GM12878 (cell line): ENCODE data around the gene DDX39B. TPM values are rescaled to one million over a fixed set of nuclear protein-coding genes. Genes with fewer than 3 reads are reported as not detected.

Experiments
- ATAC-seq: fragments of 200-7000 bp; cut with Tn5 transposase; 3 replicates; pipeline ENCODE4 v1.9.1; 2020; ENCODE audit warnings: mild to moderate bottlenecking, moderate library complexity
- BruUV-seq: library from RNA; stranded (reverse); fragments of 400-500 nt; replicated peaks from 2 replicates; lab custom pipeline; 2021; lab: Mats Ljungman, UMichigan
- CTCF ChIA-PET: fragments of 300-600 bp; sonication (Branson Sonifier 250); formaldehyde crosslinking; extraction: SDS; loops from one replicate; lab custom pipeline; 2021; ENCODE audit warnings: inconsistent platforms; lab: Yijun Ruan, JAX
- POLR2A ChIA-PET: fragments of 350-600 bp; formaldehyde crosslinking; extraction: SDS; loops from one replicate; lab custom pipeline; 2021; ENCODE audit warnings: inconsistent platforms; lab: Charles Lee
- RAD21 ChIA-PET: fragments of 300-600 bp; sonication (Branson Sonifier 250); formaldehyde crosslinking; loops from one replicate; lab custom pipeline; 2023; ENCODE audit warnings: antibody characterized with exemption; ENCODE audit not compliant: unreplicated experiment; lab: Charles Lee
- SMC1A ChIA-PET: fragments of 300-600 bp; sonication (Branson Sonifier 250); formaldehyde crosslinking; loops from one replicate; lab custom pipeline; 2023; ENCODE audit not compliant: unreplicated experiment, uncharacterized antibody; lab: Charles Lee
- DNase-seq: peaks from one replicate; pipeline ENCODE4 v3.0.0-alpha.2; 2011; ENCODE audit warnings: low read depth, low spot score
- FAIRE-seq: peaks from 3 replicates; lab custom pipeline; 2011; peaks lifted over from hg19 to GRCh38; lab: Jason Lieb, UNC
- H2AFZ ChIP-seq: 2 replicates; pipeline ENCODE4 v1.6.0; 2011; ENCODE audit warnings: low read depth, low read length, control low read depth; ENCODE audit not compliant: control insufficient read depth
- H3K27ac ChIP-seq: 2 replicates; pipeline ENCODE4 v1.5.1; 2011; ENCODE audit warnings: control low read depth; ENCODE audit not compliant: control insufficient read depth, insufficient read depth
- H3K27me3 ChIP-seq, 2 experiments: replicated peaks in 1 of 2; 2 replicates each; pipeline versions ENCODE4 v1.6.0 to v1.6.1; 2011; ENCODE audit warnings: low read length in 1 of 2; ENCODE audit not compliant: control insufficient read depth in 2 of 2, insufficient read depth in 2 of 2
- H3K36me3 ChIP-seq, 2 experiments: 2 replicates each; pipeline ENCODE4 v1.5.1; 2011; ENCODE audit warnings: low read length in 1 of 2; ENCODE audit not compliant: control insufficient read depth in 2 of 2, insufficient read depth in 2 of 2
- H3K4me1 ChIP-seq: 2 replicates; pipeline ENCODE4 v1.6.1; 2011; ENCODE audit warnings: mild to moderate bottlenecking, low read length, moderate library complexity, mixed read lengths; ENCODE audit not compliant: control insufficient read depth, insufficient read depth
- H3K4me2 ChIP-seq: 2 replicates; pipeline ENCODE4 v1.6.0; 2011; ENCODE audit warnings: control low read depth; ENCODE audit not compliant: control insufficient read depth, insufficient read depth
- H3K4me3 ChIP-seq: fragments of 200-600 bp; sonication (generic); 2 replicates; pipeline ENCODE4 v1.5.1; 2016
- H3K79me2 ChIP-seq: 2 replicates; pipeline ENCODE4 v1.6.0; 2011; ENCODE audit warnings: low read length; ENCODE audit not compliant: control insufficient read depth, insufficient read depth
- H3K9ac ChIP-seq: 2 replicates; pipeline ENCODE4 v1.8.0; 2011; ENCODE audit warnings: low read length, control low read depth, mixed read lengths; ENCODE audit not compliant: control insufficient read depth, insufficient read depth
- H3K9me3 ChIP-seq: replicated peaks from 3 replicates; pipeline ENCODE4 v1.5.1; 2011; ENCODE audit warnings: mild to moderate bottlenecking, low read length; ENCODE audit not compliant: control insufficient read depth, insufficient read depth
- H4K20me1 ChIP-seq: 2 replicates; pipeline ENCODE4 v1.6.0; 2011; ENCODE audit not compliant: control insufficient read depth, insufficient read depth
- BMI1 ChIP-seq: fragments of 450-650 bp; IDR thresholded peaks from 2 replicates; pipeline ENCODE4 v1.6.1; 2016; ENCODE audit warnings: mild to moderate bottlenecking, moderate library complexity, borderline replicate concordance
- BRCA1 ChIP-seq: IDR thresholded peaks from 2 replicates; pipeline ENCODE4 v1.6.1; 2011; ENCODE audit warnings: low read depth, low read length, improper control_type of control experiment
- EED ChIP-seq: sonication (generic); IDR thresholded peaks from 2 replicates; pipeline ENCODE4 v1.6.1; 2016; ENCODE audit warnings: antibody characterized with exemption, low read depth
- GABPA ChIP-seq: IDR thresholded peaks from 2 replicates; pipeline ENCODE4 v1.6.1; 2014; ENCODE audit warnings: antibody characterized with exemption, low read depth, mild to moderate bottlenecking, inconsistent platforms
- JUNB ChIP-seq: IDR thresholded peaks from 2 replicates; pipeline ENCODE4 v1.6.1; 2016; ENCODE audit warnings: antibody characterized with exemption, mild to moderate bottlenecking
- NFYA ChIP-seq: IDR thresholded peaks from 2 replicates; pipeline ENCODE4 v1.6.1; 2011; ENCODE audit warnings: low read depth, mild to moderate bottlenecking, low read length, improper control_type of control experiment, borderline replicate concordance
- SPI1 ChIP-seq: IDR thresholded peaks from 2 replicates; pipeline ENCODE4 v1.6.1; 2011; ENCODE audit warnings: low read depth, mild to moderate bottlenecking, low read length, moderate library complexity, borderline replicate concordance; ENCODE audit not compliant: insufficient read depth
- STAT1 ChIP-seq: fragments of 450-650 bp; conservative IDR thresholded peaks from 2 replicates; pipeline ENCODE4 v1.6.1; 2014; ENCODE audit warnings: antibody characterized with exemption, mild to moderate bottlenecking
- ZBED1 ChIP-seq: IDR thresholded peaks from 2 replicates; pipeline ENCODE4 v1.6.1; 2016; ENCODE audit warnings: borderline replicate concordance
- WGBS: methylation state at CpG from one replicate; pipeline ENCODE4 v1.1.6; 2016; ENCODE audit warnings: low lambda C conversion rate; ENCODE audit not compliant: insufficient replicate concordance, insufficient coverage; ENCODE audit errors: missing lambda C conversion rate; 5-methylcytosine and 5-hydroxymethylcytosine counted together
- in situ Hi-C: fragments of 300-500 bp; cut with MboI; formaldehyde crosslinking; loops from 9 replicates; pipeline ENCODE4 v1.14.3; 2018; ENCODE audit warnings: mixed read lengths
- intact Hi-C: fragments of 100-400 bp; cut with micrococcal nuclease; formaldehyde crosslinking; loops from one replicate; pipeline ENCODE4 v1.14.2; 2022; ENCODE audit not compliant: unreplicated experiment
- polyA plus RNA-seq, 11 experiments: library from polyadenylated mRNA; depleted of rRNA in 4 of 11; unstranded in 6 of 11; stranded (reverse) in 5 of 11; fragments of >200 nt; fragmentation: Nextera tagmentation in 4 of 11; fragmentation: Illumina TruSeq in 1 of 11; extraction: Ambion mirVana in 4 of 11; extraction: Trizol in 1 of 11; gene quantifications; 1 replicate in 1 of 11; 2 replicates in 10 of 11; pipeline versions ENCODE4 v1.2.1 to v1.2.3, GENCODE V29; 2011 to 2016; ENCODE audit warnings: inconsistent platforms in 2 of 11, missing spikeins in 2 of 11, low read depth in 1 of 11
- total RNA-seq, 4 experiments: library from RNA; depleted of rRNA in 3 of 4; stranded (reverse); fragments of >200 nt in 3 of 4; fragmentation: Illumina TruSeq in 1 of 4; extraction: Trizol in 1 of 4; gene quantifications; 2 replicates each; pipeline versions ENCODE4 v1.2.1 to v1.2.3, GENCODE V29; 2013 to 2021
- TF ChIP-seq, protein P1 (sequence below): fragments of 450-650 bp; IDR thresholded peaks from 2 replicates; pipeline ENCODE4 v1.6.1; 2017; ENCODE audit warnings: mild to moderate bottlenecking, moderate library complexity
- TF ChIP-seq, protein P2 (sequence below): IDR thresholded peaks from 2 replicates; pipeline ENCODE4 v1.6.1; 2011; ENCODE audit warnings: low read depth, mild to moderate bottlenecking, low read length, moderate library complexity, borderline replicate concordance; ENCODE audit errors: extremely low read depth
- TF ChIP-seq, protein P3 (sequence below): IDR thresholded peaks from 2 replicates; pipeline ENCODE4 v1.6.1; 2011; ENCODE audit warnings: borderline replicate concordance, low read depth, mild to moderate bottlenecking, moderate library complexity, mixed read lengths, low read length; ENCODE audit not compliant: insufficient read depth; ENCODE audit errors: extremely low read length

The DDX39B gene
- total and polyA plus RNA-seq, 10 of the 15 experiments (the other 5 are each of a cell fraction or from before 2014, with no cell fraction given) = 271 to 661 (median 330) TPM

DNA sequence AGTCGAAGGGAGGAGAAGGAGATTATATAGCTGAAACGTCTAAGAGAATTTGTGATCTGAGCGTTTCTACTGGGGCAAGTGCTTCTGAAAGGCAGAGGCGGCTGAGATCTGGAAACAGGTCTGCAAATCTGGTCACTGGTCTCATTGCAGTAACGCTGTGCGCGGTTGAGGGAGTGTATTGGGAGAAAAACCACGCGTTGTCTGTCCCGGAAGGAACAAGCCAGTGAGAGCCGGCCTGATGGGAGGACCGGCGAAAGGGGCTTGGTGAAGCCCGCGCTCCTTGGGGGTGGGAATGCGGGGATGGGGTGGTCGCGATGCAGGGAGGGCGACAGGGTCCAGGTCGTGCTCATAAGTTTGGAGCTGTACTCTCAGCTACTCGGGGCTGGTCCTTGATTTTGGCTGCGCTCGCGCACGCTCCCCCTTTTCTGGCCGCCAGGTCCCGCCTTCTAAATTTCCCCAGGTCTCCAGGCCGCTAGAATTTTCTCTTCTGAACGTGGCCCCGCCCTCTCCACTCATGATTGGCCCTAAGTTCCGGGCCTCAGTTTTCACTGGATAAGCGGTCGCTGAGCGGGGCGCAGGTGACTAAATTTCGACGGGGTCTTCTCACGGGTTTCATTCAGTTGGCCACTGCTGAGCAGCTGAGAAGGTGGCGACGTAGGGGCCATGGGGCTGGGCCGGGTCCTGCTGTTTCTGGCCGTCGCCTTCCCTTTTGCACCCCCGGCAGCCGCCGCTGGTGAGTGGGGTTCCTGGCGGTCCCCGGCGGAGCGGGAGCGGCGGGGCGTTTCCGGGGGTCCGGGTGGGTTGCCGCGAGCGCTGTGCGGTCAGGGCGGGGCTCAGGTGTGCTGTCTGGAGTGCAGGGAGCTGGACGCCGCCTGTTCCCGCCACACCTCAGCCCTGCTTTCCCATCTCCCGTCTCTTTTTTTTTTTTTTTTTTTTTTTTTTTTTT lies 44.0 kb downstream of the DDX39B start, which contains the start of gene MICB:
Gene MICB, plus strand, starts transcription at position 615 of the 946 bp plus-strand sequence. Its CDS starts 49 bp downstream, at position 664.
- intact Hi-C loops = loop anchor here (2.0 to 5.0 kb wide), 2 partner anchors 119 to 155 kb away; partner anchors contain the start of genes AIF1 and BAG6
- H2AFZ ChIP-seq = peak within 1 kb of the TSS; percentile 67
- ChIA-PET CTCF (interaction anchor here (0.5 to 7.0 kb wide), 9 partner anchors 20 to 241 kb away, joined by 3 to 100 read pairs (median 3); partner anchors contain the start of gene DDX39B), POLR2A (interaction anchor here (0.5 to 4.8 kb wide), 9 partner anchors 11 to 332 kb away, joined by 3 to 56 read pairs (median 4); partner anchors contain the start of genes ATP6V1G2, DDX39B and NCR3), RAD21 (interaction anchor here (1.4 to 6.4 kb wide), 3 partner anchors 43 to 155 kb away, joined by 3 to 72 read pairs (median 66); partner anchors contain the start of genes BAG6 and DDX39B), SMC1A (interaction anchor here (0.5 to 6.5 kb wide), 7 partner anchors 43 to 160 kb away, joined by 3 to 63 read pairs (median 3); partner anchors contain the start of gene DDX39B)
- H3K27ac ChIP-seq = peak within 1 kb of the TSS; percentile 30
- H3K36me3 ChIP-seq = no peaks in the 10 kb centered on the region
- no TSS peak for BruUV-seq
- DNase-seq (peak; percentile 46), ATAC-seq (peak; percentile 75), FAIRE-seq (peak; percentile 86)
- H3K4me3 ChIP-seq = peak within 1 kb of the TSS; percentile 76
- H3K9me3 ChIP-seq = no peaks in the 10 kb centered on the region
- 0 out of 2 replicates have a peak, but pooled peaks cover 2% of the 10 kb centered on the region for H3K4me1 ChIP-seq
- no peaks in the 10 kb centered on the region for H4K20me1 ChIP-seq
- in situ Hi-C loops = no loop called here
- WGBS = under 1% methylated on average over 53 of the region's 64 CpGs
- H3K9ac ChIP-seq = peak within 1 kb of the TSS; percentile 55; the same call in 1 of the 2 replicates
- no peaks in the 10 kb centered on the region for H3K27me3 ChIP-seq
- peaks cover 88% of the 10 kb centered on the region for H3K79me2 ChIP-seq
- peak within 1 kb of the TSS; percentile 72 for H3K4me2 ChIP-seq
- no peak for TF ChIP-seq BRCA1
- TF ChIP-seq GABPA = no peak
- no peak for TF ChIP-seq ZBED1
- TF ChIP-seq, protein P1, sequence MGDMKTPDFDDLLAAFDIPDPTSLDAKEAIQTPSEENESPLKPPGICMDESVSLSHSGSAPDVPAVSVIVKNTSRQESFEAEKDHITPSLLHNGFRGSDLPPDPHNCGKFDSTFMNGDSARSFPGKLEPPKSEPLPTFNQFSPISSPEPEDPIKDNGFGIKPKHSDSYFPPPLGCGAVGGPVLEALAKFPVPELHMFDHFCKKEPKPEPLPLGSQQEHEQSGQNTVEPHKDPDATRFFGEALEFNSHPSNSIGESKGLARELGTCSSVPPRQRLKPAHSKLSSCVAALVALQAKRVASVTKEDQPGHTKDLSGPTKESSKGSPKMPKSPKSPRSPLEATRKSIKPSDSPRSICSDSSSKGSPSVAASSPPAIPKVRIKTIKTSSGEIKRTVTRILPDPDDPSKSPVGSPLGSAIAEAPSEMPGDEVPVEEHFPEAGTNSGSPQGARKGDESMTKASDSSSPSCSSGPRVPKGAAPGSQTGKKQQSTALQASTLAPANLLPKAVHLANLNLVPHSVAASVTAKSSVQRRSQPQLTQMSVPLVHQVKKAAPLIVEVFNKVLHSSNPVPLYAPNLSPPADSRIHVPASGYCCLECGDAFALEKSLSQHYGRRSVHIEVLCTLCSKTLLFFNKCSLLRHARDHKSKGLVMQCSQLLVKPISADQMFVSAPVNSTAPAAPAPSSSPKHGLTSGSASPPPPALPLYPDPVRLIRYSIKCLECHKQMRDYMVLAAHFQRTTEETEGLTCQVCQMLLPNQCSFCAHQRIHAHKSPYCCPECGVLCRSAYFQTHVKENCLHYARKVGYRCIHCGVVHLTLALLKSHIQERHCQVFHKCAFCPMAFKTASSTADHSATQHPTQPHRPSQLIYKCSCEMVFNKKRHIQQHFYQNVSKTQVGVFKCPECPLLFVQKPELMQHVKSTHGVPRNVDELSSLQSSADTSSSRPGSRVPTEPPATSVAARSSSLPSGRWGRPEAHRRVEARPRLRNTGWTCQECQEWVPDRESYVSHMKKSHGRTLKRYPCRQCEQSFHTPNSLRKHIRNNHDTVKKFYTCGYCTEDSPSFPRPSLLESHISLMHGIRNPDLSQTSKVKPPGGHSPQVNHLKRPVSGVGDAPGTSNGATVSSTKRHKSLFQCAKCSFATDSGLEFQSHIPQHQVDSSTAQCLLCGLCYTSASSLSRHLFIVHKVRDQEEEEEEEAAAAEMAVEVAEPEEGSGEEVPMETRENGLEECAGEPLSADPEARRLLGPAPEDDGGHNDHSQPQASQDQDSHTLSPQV = no peak
- no peak for TF ChIP-seq JUNB
- no peak for TF ChIP-seq SPI1
- no peak for TF ChIP-seq STAT1
- no peak for TF ChIP-seq BMI1
- TF ChIP-seq EED = no peak
- TF ChIP-seq, protein P2, sequence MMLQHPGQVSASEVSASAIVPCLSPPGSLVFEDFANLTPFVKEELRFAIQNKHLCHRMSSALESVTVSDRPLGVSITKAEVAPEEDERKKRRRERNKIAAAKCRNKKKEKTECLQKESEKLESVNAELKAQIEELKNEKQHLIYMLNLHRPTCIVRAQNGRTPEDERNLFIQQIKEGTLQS = no peak
- TF ChIP-seq, protein P3, sequence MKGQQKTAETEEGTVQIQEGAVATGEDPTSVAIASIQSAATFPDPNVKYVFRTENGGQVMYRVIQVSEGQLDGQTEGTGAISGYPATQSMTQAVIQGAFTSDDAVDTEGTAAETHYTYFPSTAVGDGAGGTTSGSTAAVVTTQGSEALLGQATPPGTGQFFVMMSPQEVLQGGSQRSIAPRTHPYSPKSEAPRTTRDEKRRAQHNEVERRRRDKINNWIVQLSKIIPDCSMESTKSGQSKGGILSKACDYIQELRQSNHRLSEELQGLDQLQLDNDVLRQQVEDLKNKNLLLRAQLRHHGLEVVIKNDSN = no peak
- TF ChIP-seq NFYA = no peak
